ENCODE data around the gene CORO2A. TPM values are rescaled to one million over a fixed set of nuclear protein-coding genes. Genes with fewer than 3 reads are reported as not detected.

Gene CORO2A
- total RNA-seq, 3 donors from 2014 or later = 1.4 to 7.2 (median 7.2) TPM

DNA sequence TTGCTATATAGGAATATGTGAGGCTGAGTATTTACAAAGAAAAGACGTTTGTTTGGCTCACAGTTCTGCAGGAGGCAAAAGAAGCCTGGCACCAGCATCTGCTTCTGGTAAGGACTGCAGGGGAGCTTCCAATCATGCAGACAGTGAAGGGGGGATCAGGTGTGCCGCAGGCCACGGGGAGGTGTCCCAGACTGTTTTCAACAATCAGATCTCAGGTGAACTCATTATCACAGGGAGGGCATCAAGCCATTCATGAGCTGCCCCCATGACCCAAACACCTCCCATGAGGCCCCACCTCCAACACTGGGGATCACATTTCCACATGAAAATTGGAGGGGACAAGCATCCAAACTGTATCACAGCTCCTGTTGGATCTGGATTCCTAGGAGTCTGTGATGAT lies 43.0 kb downstream of the CORO2A start:
- H3K27me3 ChIP-seq = no peaks in the 10 kb centered on the region
- H3K4me1 ChIP-seq = peaks cover 0 to 17% of the 10 kb centered on the region in 2 donors
- DNase-seq (ENCODE audit: low spot score in 2 of 2) = peak in 1 of 2 donors; percentile 42
- intact Hi-C loops (cut with DNase I; ENCODE audit: low total_unique reads) = no loop called here
- TF ChIP-seq POLR2A (IDR thresholded peaks at IDR 0.05) (no peak), POLR2AphosphoS5 (IDR thresholded peaks at IDR 0.05) (no peak)
- TF ChIP-seq, protein P1, sequence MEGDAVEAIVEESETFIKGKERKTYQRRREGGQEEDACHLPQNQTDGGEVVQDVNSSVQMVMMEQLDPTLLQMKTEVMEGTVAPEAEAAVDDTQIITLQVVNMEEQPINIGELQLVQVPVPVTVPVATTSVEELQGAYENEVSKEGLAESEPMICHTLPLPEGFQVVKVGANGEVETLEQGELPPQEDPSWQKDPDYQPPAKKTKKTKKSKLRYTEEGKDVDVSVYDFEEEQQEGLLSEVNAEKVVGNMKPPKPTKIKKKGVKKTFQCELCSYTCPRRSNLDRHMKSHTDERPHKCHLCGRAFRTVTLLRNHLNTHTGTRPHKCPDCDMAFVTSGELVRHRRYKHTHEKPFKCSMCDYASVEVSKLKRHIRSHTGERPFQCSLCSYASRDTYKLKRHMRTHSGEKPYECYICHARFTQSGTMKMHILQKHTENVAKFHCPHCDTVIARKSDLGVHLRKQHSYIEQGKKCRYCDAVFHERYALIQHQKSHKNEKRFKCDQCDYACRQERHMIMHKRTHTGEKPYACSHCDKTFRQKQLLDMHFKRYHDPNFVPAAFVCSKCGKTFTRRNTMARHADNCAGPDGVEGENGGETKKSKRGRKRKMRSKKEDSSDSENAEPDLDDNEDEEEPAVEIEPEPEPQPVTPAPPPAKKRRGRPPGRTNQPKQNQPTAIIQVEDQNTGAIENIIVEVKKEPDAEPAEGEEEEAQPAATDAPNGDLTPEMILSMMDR (IDR thresholded peaks at IDR 0.05) = no peak
- H3K4me3 ChIP-seq = no peak overlapping the region
- H3K9me3 ChIP-seq = no peaks in the 10 kb centered on the region
- H3K27ac ChIP-seq = no peak overlapping the region
- H3K36me3 ChIP-seq = no peaks in the 10 kb centered on the region

DNA sequence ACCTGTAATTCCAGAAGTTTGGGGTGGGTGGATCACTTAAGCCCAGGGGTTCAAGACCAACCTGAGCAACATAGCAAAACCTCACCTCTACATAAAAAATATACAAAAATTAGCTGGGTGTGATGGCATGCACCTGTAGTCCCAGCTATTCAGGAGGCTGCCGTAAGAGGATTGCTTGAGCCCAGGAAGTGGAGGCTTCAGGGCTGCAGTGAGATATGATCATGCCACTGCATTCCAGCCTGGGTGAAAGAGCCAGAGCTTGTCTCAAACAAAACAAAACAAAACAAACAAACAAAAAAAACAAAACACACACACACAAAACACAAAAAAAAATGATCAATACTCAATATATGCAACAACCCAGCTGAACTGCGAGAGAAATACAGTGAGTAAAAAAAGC lies 44.0 kb downstream of the CORO2A start:
- TF ChIP-seq, protein P1 (IDR thresholded peaks at IDR 0.05) = no peak
- no peak for TF ChIP-seq POLR2A (IDR thresholded peaks at IDR 0.05)
- TF ChIP-seq POLR2AphosphoS5 (IDR thresholded peaks at IDR 0.05) = no peak
- Histone ChIP-seq H3K27ac (no peak overlapping the region), H3K4me3 (no peak overlapping the region), H3K36me3 (no peaks in the 10 kb centered on the region), H3K27me3 (no peaks in the 10 kb centered on the region), H3K4me1 (peaks cover 0 to 17% of the 10 kb centered on the region in 2 donors), H3K9me3 (no peaks in the 10 kb centered on the region)
- peak in 1 of 2 donors; percentile 45 for DNase-seq (ENCODE audit: low spot score in 2 of 2)
- intact Hi-C loops (cut with DNase I; ENCODE audit: low total_unique reads) = no loop called here

DNA sequence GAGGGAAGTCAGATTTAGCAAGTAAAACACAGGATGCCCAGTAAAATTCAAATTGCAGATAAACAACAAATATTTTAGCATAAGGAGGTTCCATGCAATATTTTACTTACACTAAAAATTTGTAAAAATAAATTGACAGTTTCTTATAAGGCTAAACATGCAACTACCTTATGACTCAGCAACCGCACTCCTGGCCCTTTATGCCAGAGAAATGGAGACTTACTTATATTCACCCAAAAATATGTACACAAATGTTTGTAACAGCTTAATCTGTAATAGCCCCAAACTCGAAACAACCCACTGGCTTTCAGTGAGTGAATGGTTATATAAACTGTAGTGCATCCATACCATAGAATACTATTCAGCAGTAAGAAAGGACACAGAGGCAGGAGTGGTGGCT lies 44.9 kb downstream of the CORO2A start:
- intact Hi-C loops (cut with DNase I; ENCODE audit: low total_unique reads) = no loop called here
- Histone ChIP-seq H3K4me3 (no peak overlapping the region), H3K36me3 (no peaks in the 10 kb centered on the region), H3K27ac (peak overlapping the region; percentile 95 to 98), H3K9me3 (no peaks in the 10 kb centered on the region), H3K4me1 (peaks cover 0 to 17% of the 10 kb centered on the region in 2 donors), H3K27me3 (no peaks in the 10 kb centered on the region)
- DNase-seq (ENCODE audit: low spot score in 2 of 2) = no peak
- TF ChIP-seq POLR2A (IDR thresholded peaks at IDR 0.05) (no peak), POLR2AphosphoS5 (IDR thresholded peaks at IDR 0.05) (no peak)
- TF ChIP-seq, protein P1 (IDR thresholded peaks at IDR 0.05) = no peak

DNA sequence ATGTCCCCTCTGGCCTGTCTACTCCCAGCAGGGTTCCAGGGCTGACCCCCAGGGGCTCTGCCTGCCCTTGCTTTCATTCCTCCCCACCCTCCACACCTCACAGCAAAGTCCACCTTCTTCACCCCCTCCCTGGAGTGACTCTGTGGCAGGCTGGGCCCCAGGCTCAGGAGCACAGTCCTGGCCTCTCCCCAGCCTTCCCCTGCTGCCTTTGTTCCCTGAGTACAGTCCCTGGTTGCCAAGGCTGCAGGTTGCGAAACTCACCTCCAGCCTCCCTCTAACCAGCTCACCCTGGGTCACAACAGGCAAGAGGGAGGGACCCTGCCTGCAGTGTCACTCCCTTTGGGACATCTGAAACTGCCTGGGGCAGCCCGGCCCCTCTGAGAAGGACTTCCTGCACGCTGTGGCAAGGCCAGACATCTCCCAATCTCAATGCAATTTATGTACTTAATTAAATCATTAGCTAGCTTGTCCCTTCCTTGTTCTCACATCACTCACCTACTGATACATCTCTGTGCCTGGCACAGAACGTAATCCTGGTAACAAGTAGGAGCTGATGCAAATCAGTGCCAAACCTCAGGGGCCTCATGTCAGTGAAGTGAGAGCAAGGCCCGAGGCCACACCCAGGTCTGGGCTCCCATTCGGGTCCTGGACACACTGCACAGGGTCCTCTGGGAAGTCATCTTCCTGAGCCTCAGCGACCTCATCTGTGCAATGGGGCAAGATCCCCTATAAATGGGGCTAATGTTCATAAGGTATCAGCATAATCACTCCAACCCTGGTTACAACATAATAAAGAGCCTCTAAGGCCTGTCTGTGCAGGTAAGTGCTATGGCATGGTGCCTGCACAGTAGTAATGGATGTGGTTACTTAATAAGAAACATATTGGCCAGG lies 46.1 kb downstream of the CORO2A start:
- DNase-seq (ENCODE audit: low spot score in 2 of 2) = peak; percentile 95 to 97
- H3K27ac ChIP-seq = peak overlapping the region; percentile 95 to 98
- H3K27me3 ChIP-seq = no peaks in the 10 kb centered on the region
- no peaks in the 10 kb centered on the region for H3K9me3 ChIP-seq
- TF ChIP-seq POLR2A (IDR thresholded peaks at IDR 0.05) = no peak
- peak in 2 of 3 donors; percentile 23 to 63 for TF ChIP-seq POLR2AphosphoS5 (IDR thresholded peaks at IDR 0.05)
- peaks cover 0 to 17% of the 10 kb centered on the region in 2 donors for H3K4me1 ChIP-seq
- H3K36me3 ChIP-seq = no peaks in the 10 kb centered on the region
- H3K4me3 ChIP-seq = no peak overlapping the region
- intact Hi-C loops (cut with DNase I; ENCODE audit: low total_unique reads) = no loop called here

DNA sequence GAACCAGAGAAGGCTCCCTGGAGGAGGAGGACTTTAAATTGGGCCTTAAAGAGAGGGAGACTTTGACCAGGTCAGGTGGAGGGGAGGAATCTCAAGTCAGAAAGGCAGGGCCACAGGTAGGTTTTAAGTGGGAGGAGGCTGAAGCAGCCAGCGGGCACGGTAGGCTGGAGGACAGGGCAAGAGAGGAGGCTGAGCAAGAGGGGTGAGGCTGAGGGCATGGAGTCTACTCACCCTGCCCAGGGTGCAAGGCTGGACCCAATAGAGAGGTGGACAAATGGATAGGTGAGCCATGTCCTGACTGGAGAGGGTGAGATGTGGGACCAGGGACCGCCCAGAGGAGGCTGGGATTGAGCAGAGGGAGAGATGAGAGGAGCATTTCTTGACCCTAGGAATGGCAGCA lies 47.8 kb downstream of the CORO2A start:
- Histone ChIP-seq H3K9me3 (no peaks in the 10 kb centered on the region), H3K27me3 (no peaks in the 10 kb centered on the region), H3K27ac (peak overlapping the region; percentile 95 to 98), H3K4me3 (no peak overlapping the region), H3K4me1 (peaks cover 0 to 17% of the 10 kb centered on the region in 2 donors), H3K36me3 (no peaks in the 10 kb centered on the region)
- TF ChIP-seq, protein P1 (IDR thresholded peaks at IDR 0.05) = no peak
- no peak for TF ChIP-seq POLR2AphosphoS5 (IDR thresholded peaks at IDR 0.05)
- TF ChIP-seq POLR2A (IDR thresholded peaks at IDR 0.05) = no peak
- intact Hi-C loops (cut with DNase I; ENCODE audit: low total_unique reads) = no loop called here
- DNase-seq (ENCODE audit: low spot score in 2 of 2) = peak in 1 of 2 donors; percentile 19
